GM12891 (cell line): Measurements from ENCODE around the gene TNS3.
"Not testable (repeated sequence)": the region's sequence is repeated elsewhere in the genome, so short reads cannot be mapped to it uniquely, and the experiment has no call there.

Experiments used
- DNase-seq: peaks from one replicate; pipeline ENCODE4 v3.0.0; 2011; ENCODE audit warnings: low spot score; ENCODE audit not compliant: insufficient read length
- FAIRE-seq: peaks from 2 replicates; lab custom pipeline; 2011; peaks lifted over from hg19 to GRCh38; lab: Jason Lieb, UNC
- PAX5 ChIP-seq: IDR thresholded peaks from 2 replicates; pipeline ENCODE4 v1.6.1; 2011; ENCODE audit warnings: low read length, moderate library complexity, mild to moderate bottlenecking; ENCODE audit not compliant: insufficient read depth, severe bottlenecking
- POLR2A ChIP-seq: IDR thresholded peaks from 2 replicates; pipeline ENCODE4 v1.6.1; 2011; ENCODE audit warnings: low read depth, low read length, control low read depth
- POLR2AphosphoS5 ChIP-seq: IDR thresholded peaks from 2 replicates; pipeline ENCODE4 v1.6.1; 2011; ENCODE audit warnings: low read depth, low read length, control low read depth
- POU2F2 ChIP-seq: IDR thresholded peaks from 2 replicates; pipeline ENCODE4 v1.6.1; 2011; ENCODE audit warnings: low read depth, mild to moderate bottlenecking, control low read depth, low read length, moderate library complexity
- SPI1 ChIP-seq: IDR thresholded peaks from 2 replicates; pipeline ENCODE4 v1.6.1; 2011; ENCODE audit warnings: low read depth, low read length, control low read depth
- TAF1 ChIP-seq: IDR thresholded peaks from 2 replicates; pipeline ENCODE4 v1.6.1; 2011; ENCODE audit warnings: low read depth, low read length, control low read depth

The TNS3 gene

DNA sequence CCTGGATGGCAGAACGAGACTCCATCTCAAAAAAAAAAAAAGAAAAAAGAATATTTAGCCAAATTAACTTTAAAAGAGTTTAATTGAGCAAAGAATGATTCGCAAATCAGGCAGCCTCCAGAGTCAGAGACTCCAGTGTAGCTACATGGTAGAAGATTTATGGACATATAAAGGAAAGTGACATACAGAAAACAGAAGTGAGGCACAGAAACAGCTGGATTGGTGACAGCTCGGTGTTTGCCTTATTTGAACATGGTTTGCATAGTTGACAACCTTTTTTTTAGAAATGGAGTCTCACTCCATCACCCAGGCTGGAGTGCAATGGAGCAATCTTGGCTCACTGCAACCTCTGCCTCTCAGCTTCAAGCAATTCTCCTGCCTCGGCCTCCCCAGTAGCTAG lies 35.2 kb upstream of the TNS3 start:
- TF ChIP-seq POU2F2: no peak
- no peak for DNase-seq
- FAIRE-seq: no peak

DNA sequence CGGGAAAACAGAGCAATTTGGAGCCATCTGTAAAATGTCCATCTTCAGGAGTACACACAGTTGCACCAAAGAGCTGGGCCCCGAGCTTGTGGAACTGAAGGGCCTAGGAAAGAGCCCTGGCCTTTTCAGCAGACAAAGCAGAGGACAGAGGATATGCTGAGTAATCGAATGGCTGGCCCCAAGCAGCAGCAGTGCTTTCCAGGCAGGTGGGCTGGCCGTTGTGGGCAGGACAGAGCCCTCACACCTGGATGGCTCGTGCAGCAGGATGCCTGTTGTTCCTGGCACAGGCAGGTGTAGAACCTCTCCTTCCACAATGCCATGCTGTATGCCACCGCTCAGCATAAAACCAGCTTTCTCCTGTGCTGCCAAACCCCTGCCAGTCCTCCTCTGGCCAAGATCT lies 32.5 kb upstream of the TNS3 start:
- FAIRE-seq (no peak), DNase-seq (no peak)
- no peak for TF ChIP-seq PAX5
- TF ChIP-seq POLR2AphosphoS5: no peak
- no peak for TF ChIP-seq POLR2A
- no peak for TF ChIP-seq SPI1
- TF ChIP-seq POU2F2: no peak
- TF ChIP-seq TAF1: no peak

GRCh38 chr7:47611045-47611511 lies 29.2 kb upstream of the TNS3 start:
- no peak for FAIRE-seq
- no peak for DNase-seq
- TF ChIP-seq POLR2A: no peak
- no peak for TF ChIP-seq POLR2AphosphoS5
- TF ChIP-seq SPI1: no peak
- no peak for TF ChIP-seq PAX5
- no peak for TF ChIP-seq TAF1
- TF ChIP-seq POU2F2: no peak

DNA sequence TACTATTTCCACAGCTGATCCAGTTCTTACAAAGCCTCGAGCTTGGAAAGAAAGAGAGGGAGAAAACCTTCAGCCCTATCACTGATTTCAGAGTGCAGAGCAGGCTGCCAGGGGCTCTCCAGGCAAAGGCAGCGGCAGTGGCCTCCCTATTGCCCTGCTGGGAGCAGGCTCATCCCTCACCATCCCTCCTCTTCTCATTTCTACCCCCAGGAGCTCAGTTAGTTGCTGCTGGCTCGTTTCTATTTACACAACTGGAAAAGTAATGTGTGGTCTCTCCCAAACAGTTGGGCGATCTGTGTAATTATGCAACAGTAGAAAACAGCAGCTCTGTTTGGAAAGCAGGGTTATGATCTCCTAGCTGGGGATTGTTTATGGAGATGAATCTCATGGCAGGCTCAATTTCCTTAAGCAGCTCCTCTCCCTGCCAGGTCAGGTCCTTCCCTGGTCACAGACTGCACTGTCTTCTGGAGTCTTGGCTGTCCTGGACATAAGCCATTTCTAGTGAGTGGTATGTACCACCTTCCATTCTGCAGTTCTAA lies 28.7 kb upstream of the TNS3 start:
- TF ChIP-seq POLR2A (no peak), POLR2AphosphoS5 (no peak), PAX5 (no peak), POU2F2 (no peak), SPI1 (no peak), TAF1 (no peak)
- DNase-seq: no peak
- no peak for FAIRE-seq

DNA sequence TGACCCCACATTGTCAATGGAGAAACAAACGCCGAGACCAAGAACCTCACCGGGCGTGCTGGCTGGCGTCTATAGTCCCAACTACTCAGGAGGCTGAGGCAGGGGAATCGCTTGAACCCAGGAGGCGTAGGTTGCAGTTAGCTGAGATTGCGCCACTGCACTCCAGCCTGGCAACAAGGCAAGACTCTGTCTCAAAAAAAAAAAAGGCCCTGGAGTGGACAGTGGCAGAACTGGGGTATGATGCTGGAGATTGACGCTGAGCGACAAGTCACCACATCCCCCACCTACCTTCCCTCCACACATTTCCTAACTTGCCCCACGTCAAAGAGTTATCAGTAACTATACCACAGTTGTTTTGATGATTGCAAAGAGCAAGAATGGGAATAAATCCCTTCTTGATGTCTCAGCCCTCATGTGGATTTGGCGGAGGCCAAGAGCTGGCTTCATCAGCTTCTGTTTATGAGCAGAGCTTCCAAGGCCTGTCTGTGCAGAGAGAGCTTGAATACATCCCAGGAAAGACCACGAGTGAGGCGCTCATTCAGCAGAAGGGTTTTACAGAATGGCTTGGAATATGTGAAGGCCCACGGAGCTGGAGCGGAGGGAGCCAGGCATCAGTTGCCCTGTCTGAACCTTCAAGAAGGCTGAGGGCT lies 28.0 kb upstream of the TNS3 start:
- FAIRE-seq (no peak), DNase-seq (no peak)

DNA sequence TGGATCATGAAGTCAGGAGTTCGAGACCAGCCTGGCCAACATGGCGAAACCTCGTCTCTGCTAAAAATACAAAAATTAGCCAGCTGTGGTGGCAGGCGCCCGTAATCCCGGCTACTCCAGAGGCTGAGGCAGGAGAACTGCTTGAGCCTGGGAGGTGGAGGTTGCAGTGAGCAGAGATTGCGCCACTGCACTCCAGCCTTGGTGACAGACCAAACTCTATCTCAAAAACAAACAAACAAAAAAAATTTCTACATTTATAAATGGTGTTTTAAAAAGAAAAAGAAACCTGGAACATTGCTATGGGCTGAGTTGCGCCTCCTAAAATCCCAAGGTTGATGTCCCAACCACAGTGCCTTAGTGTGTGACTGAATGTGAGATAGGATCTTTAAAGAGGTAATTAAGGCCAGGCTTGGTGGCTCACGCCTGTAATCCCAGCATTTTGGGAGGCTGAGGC lies 24.7 kb upstream of the TNS3 start:
- not testable (repeated sequence) for FAIRE-seq, DNase-seq

More for the DNA sequence above, 28.0 kb upstream of the TNS3 start:
- TF ChIP-seq TAF1 (no peak), POLR2AphosphoS5 (no peak), POU2F2 (no peak), PAX5 (no peak), POLR2A (no peak), SPI1 (no peak)

DNA sequence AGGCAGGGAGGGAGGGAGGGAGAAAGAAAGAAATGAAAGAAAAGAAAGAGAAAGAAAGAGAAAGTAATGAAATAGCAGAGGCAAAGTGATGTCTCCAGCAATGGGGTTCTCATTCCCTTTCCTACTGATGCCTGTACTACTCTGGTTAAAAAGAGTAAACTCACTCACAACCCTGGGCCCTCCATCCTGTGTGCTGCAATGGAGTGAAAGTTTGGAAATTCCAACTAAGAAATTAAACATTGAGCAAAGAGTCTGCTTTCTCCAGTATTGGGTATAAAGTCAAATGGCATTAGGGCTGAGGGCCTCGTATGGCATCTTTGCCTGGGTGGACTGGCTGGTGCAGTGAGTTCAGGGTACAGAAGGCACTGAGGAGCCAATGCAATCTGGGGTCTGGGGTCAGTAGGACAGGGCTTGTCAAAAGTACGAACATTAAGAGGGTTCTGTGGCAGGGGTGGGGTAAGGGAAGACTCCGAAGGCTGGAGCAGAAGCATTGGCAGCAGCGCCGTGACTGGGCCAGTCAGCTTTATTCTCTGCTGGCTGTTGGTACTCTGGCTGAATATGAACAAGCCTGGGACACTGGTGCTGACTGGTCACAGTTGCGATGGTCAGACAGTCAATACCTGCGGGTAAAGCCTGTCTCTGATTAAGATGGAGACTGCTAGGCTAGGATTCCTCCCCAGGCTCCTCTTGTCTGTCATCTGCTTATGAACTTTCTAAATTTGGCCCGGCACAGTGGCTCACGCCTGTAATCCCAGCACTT lies 24.1 kb upstream of the TNS3 start:
- FAIRE-seq (no peak), DNase-seq (no peak)
- TF ChIP-seq SPI1 (no peak), POLR2AphosphoS5 (no peak), POLR2A (no peak), TAF1 (no peak), POU2F2 (no peak), PAX5 (no peak)

DNA sequence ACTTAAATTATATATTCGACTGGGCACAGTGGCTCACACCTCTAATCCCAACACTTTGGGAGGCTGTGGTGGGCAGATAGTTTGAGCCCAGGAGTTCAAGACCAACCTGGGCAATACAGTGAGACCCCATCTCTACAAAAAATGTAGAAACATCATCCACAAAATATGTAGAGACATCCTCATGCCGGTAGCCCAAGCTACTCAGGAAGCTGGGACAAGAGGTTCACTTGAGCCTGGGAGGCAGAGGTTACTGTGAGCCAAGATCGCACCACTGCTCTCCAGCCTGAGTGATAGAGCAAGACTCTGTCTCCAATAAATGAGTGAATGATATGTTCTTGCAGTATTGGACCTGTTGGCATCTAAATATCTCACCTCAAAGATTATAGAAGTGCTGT lies 22.6 kb upstream of the TNS3 start:
- no peak for DNase-seq
- TF ChIP-seq POLR2AphosphoS5: no peak
- no peak for TF ChIP-seq TAF1
- no peak for TF ChIP-seq SPI1
- TF ChIP-seq PAX5: no peak
- no peak for FAIRE-seq

DNA sequence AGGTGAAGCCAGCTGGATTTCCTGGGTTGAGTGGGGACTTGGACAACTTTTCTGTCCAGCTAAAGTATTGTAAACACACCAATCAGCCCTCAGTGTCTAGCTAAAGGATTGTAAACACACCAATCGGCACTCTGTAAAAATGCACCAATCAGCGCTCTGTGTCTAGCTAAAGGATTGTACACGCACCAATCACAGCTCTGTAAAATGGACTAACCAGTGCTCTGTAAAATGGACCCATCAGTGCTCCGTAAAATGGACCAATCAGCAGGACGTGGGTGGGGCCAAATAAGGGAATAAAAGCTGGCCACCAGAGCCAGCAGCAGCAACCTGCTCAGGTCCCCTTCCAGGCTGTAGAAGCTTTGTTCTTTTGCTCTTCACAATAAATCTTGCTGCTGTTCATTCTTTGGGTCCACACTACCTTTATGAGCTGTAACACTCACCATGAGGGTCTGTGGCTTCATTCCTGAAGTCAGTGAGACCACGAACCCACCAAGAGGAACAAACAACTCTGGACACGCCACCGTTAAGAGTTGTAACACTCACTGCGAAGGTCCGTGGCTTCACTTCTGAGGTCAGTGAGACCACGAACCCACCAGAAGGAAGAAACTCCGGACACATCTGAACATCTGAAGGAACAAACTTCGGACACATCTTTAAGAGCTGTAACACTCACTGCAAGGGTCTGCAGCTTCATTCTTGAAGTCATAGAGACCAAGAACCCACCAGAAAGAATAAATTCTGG lies 21.8 kb upstream of the TNS3 start:
- not testable (repeated sequence) for FAIRE-seq, DNase-seq

GRCh38 chr7:47602272-47603004 lies 20.5 kb upstream of the TNS3 start:
- DNase-seq (no peak), FAIRE-seq (no peak)
- TF ChIP-seq POLR2A: no peak
- TF ChIP-seq TAF1: no peak
- no peak for TF ChIP-seq SPI1
- TF ChIP-seq POLR2AphosphoS5: no peak
- TF ChIP-seq POU2F2: no peak
- no peak for TF ChIP-seq PAX5

DNA sequence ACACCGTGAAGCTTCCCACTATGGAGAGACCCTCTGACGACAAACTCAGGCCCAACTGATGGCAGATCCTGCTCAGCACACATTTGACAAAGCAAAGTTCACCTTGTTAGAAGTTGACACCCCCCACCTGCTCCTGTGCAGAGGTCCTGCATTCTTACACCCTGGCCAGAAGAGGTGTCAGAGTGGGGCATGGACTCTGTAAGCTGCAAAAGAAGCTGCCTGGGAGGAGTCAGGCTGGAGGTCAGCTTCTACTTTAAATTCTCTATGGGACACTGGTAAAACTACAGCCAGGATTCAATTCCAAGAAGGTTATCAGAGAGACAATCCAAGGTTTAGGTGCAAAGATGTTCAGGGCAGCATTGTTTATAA lies 20.0 kb upstream of the TNS3 start:
- TF ChIP-seq PAX5: no peak
- TF ChIP-seq POLR2AphosphoS5: no peak
- no peak for TF ChIP-seq POLR2A
- TF ChIP-seq POU2F2: no peak
- no peak for TF ChIP-seq TAF1
- no peak for TF ChIP-seq SPI1
- DNase-seq (no peak), FAIRE-seq (no peak)
